Measurements from ENCODE around the gene SNX11. TPM values are rescaled to one million over a fixed set of nuclear protein-coding genes. Genes with fewer than 3 reads are reported as not detected.

Gene SNX11
- total RNA-seq, 1 donor from 2014 or later, result 22.6 TPM

DNA sequence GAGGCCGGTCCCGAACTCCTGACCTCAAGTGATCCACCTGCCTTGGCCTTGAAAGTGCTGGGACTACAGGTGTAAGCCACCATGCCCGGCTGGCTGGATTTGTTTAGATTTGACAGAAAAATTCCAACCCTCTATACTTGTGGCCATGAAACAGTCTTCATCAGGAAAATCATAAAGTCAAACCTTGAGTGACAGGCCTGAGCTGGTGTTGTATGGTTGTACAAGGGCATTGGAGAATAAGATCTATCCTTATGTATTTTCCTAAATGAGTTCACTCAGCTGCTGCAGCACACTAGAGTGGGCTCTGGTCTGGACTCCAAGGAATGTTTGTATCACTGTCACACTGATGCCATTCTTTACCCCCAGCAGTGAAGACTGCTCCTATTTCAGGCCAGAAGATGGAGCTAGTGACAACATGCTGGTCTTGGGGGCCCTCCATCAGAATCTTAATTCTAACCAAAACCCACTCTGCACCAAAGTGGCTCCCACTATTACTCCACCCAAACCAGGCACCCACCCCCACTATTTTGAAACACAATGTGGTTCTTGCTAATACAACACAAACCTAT lies 27.4 kb downstream of the SNX11 start:
- Mint-ChIP-seq H3K4me3 (no peak overlapping the region), H3K4me1 (peaks cover 5% of the 10 kb centered on the region), H3K36me3 (ENCODE audit: low read depth) (no peaks in the 10 kb centered on the region), H3K27ac (ENCODE audit: unreplicated experiment) (no peak overlapping the region), H3K27me3 (ENCODE audit: low read depth) (peaks cover 37% of the 10 kb centered on the region), H3K9me3 (no peaks in the 10 kb centered on the region)
- TF ChIP-seq, protein P1, sequence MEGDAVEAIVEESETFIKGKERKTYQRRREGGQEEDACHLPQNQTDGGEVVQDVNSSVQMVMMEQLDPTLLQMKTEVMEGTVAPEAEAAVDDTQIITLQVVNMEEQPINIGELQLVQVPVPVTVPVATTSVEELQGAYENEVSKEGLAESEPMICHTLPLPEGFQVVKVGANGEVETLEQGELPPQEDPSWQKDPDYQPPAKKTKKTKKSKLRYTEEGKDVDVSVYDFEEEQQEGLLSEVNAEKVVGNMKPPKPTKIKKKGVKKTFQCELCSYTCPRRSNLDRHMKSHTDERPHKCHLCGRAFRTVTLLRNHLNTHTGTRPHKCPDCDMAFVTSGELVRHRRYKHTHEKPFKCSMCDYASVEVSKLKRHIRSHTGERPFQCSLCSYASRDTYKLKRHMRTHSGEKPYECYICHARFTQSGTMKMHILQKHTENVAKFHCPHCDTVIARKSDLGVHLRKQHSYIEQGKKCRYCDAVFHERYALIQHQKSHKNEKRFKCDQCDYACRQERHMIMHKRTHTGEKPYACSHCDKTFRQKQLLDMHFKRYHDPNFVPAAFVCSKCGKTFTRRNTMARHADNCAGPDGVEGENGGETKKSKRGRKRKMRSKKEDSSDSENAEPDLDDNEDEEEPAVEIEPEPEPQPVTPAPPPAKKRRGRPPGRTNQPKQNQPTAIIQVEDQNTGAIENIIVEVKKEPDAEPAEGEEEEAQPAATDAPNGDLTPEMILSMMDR (conservative IDR thresholded peaks at IDR 0.05), result peak; percentile 26
- no peak for DNase-seq (ENCODE audit: low read depth, low spot score)

DNA sequence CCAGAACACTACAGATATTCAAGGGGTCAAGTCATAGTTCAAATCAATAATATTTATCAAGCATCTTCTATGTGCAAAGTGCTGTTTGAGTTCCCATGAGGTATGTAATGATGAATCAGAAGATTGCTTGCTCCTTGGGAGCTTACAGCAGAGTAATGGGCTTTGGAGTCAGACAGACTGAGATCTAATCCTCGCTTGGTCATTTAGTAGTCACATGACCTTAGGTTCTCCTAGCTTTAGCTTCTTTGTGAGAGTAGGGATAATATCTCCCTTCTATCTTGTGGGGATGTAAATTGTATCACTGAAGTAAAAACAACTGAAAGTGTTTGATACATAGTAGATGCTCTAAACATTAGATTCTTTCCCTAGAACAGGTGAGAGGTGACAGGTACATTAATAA lies 30.1 kb downstream of the SNX11 start:
- TF ChIP-seq, protein P1 (conservative IDR thresholded peaks at IDR 0.05), result no peak
- H3K27ac Mint-ChIP-seq (ENCODE audit: unreplicated experiment), result no peak overlapping the region
- peaks cover 58% of the 10 kb centered on the region for H3K27me3 Mint-ChIP-seq (ENCODE audit: low read depth)
- H3K4me3 Mint-ChIP-seq, result no peak overlapping the region
- H3K4me1 Mint-ChIP-seq, result no peaks in the 10 kb centered on the region
- DNase-seq (ENCODE audit: low read depth, low spot score), result no peak
- H3K36me3 Mint-ChIP-seq (ENCODE audit: low read depth), result no peaks in the 10 kb centered on the region
- no peaks in the 10 kb centered on the region for H3K9me3 Mint-ChIP-seq

DNA sequence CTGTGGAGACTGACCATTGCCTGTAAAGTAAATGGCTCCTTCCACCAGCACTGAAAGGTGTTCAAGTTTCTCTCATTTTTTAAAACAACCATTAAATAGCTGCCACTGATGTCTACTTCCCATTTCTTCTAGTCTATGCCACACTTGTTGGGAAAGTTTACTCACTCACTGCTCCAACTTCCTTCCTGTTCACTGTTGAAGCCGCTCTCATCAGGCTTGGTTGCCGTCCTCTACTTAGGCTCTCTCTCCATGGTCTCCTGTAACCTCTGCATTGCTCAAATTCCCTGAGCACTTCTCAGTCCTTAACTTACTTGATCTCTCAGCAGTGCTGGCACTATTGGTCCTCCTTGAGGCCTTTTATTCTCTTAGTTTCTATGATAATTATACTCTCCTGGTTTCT lies 32.4 kb downstream of the SNX11 start:
- TF ChIP-seq, protein P1 (conservative IDR thresholded peaks at IDR 0.05), result no peak
- Mint-ChIP-seq H3K9me3 (no peaks in the 10 kb centered on the region), H3K4me1 (no peaks in the 10 kb centered on the region), H3K36me3 (ENCODE audit: low read depth) (no peaks in the 10 kb centered on the region), H3K27me3 (ENCODE audit: low read depth) (peaks cover 73% of the 10 kb centered on the region), H3K27ac (ENCODE audit: unreplicated experiment) (no peak overlapping the region), H3K4me3 (no peak overlapping the region)
- no peak for DNase-seq (ENCODE audit: low read depth, low spot score)

DNA sequence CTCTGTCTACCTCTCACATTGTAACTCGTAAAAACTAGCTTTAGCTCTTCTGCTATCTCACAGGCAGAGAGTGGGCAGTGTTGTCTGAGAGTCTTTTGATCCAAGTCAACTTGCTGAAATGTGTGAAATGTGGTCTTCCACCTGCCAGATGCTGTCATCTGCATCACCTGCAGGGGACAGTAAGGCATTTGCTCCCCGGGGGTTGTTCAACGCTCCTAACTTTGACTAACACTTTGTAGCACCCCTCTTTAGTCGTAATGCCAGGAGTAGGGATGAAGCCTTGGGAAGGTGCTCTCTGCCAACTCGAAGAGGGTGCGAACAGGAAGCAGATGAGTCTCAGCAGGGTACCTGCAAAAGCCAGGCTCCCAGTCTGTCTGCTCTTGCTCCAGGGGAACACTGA lies 36.1 kb downstream of the SNX11 start:
- no peak for DNase-seq (ENCODE audit: low read depth, low spot score)
- Mint-ChIP-seq H3K4me1 (peaks cover 3% of the 10 kb centered on the region), H3K9me3 (no peaks in the 10 kb centered on the region), H3K4me3 (no peak overlapping the region), H3K36me3 (ENCODE audit: low read depth) (no peaks in the 10 kb centered on the region), H3K27me3 (ENCODE audit: low read depth) (peaks cover 84% of the 10 kb centered on the region), H3K27ac (ENCODE audit: unreplicated experiment) (no peak overlapping the region)
- TF ChIP-seq, protein P1 (conservative IDR thresholded peaks at IDR 0.05), result no peak

DNA sequence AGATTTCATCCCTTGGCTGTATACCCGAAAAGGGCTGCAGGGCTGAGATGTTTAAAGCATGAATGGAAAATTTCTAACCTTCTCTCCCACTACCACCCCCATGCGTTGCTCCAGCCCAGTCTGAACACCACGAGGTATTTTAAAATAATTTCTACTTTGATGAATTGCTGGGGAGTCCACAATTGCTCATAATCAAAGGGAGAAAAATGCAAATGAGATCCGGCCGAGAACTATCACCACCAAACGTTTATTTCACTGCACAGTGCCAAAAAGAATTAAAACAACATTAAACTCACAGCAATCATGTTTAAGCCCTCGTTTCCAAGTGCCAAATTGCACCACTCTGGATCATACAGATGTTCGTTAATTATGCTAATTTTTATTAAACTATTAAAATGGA lies 36.7 kb downstream of the SNX11 start:
- H3K36me3 Mint-ChIP-seq (ENCODE audit: low read depth), result no peaks in the 10 kb centered on the region
- H3K27ac Mint-ChIP-seq (ENCODE audit: unreplicated experiment), result no peak overlapping the region
- TF ChIP-seq, protein P1 (conservative IDR thresholded peaks at IDR 0.05), result no peak
- DNase-seq (ENCODE audit: low read depth, low spot score), result no peak
- H3K9me3 Mint-ChIP-seq, result no peaks in the 10 kb centered on the region
- H3K27me3 Mint-ChIP-seq (ENCODE audit: low read depth), result peaks cover 88% of the 10 kb centered on the region
- H3K4me3 Mint-ChIP-seq, result no peak overlapping the region
- H3K4me1 Mint-ChIP-seq, result peaks cover 3% of the 10 kb centered on the region

Measured in neural crest cell (in vitro differentiated cells).